HG03520 (cell line): ENCODE measurements around the gene LRTM1.

ENCODE experiments used
- ATAC-seq: cut with Tn5 transposase; IDR thresholded peaks from one replicate; pipeline ENCODE4 v1.9.1; 2021; ENCODE audit warnings: mild to moderate bottlenecking, moderate library complexity; ENCODE audit not compliant: unreplicated experiment

Gene LRTM1

DNA sequence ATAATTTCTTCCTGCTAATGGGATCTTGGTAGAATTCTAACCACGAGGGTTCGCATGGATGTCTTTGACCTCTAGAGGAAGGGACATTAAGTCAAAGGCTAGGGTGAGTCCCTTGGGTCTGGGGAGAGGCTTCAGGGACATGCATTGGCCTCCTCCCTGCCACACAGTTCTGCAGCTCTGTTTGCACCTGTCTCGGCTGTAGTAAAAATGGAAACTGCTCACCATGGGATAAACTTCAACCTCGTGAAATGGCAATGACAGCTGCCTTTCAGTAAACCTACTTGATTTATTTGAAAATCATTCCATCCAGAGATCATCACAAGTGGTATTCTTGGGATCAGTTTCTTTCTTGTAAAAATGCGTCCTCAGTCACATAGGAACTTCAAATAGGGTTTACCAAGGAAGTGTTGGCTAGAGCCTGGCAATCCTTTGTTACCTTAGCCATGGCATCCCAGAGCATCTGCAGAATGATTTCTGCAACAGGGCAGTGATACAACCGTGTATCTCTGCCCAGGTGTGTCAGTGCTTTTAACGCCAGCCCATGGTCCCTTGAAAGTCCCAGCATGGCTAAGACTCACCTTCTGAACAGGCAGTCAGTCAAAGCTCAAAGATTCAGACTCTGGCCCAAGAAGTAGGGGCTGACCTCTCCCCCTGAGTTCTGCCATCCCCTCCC lies 14.0 kb upstream of the LRTM1 start:
- ATAC-seq: no peak

GRCh38 chr3:54940971-54941370 lies 13.1 kb upstream of the LRTM1 start:
- no peak for ATAC-seq

DNA sequence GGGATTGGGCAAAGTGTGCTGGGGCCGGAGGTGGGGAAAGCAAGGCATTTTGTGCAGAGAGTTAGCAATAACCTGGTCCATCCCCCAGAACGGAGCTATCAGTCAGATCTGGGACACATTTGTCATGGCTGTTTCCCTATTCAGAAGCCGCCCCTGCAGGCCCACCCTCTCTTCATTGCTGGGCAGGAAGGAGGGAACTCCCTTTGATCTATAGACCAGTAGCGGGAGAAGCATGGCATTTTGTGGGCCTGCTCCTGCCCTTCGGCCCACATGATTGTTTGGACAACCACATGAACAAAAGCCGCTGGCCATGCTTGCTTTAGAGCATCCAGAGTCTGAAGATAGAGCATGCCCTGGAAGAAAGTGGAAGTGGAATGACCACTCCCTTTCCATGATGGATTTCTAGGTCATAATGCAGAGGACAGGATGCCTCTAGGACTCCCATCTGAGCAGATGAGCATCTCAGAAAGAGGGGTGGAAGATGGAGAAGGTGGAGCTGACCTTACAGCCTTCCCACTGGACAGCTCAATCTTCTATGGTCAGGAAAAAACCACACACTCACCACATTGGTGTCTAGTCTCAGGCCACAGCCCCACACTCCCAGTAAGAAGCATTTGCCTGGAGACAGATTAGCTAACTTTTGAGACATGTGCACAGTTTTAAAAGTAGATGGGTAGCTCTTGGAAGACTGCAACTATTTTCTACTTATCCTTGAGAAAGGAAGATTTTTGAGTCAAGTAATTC lies 11.9 kb upstream of the LRTM1 start:
- no peak for ATAC-seq

GRCh38 chr3:54936561-54936960 lies 8.7 kb upstream of the LRTM1 start:
- no peak for ATAC-seq

GRCh38 chr3:54935869-54936268 lies 8.0 kb upstream of the LRTM1 start:
- no peak for ATAC-seq

GRCh38 chr3:54932606-54933005 lies 4.7 kb upstream of the LRTM1 start:
- no peak for ATAC-seq

DNA sequence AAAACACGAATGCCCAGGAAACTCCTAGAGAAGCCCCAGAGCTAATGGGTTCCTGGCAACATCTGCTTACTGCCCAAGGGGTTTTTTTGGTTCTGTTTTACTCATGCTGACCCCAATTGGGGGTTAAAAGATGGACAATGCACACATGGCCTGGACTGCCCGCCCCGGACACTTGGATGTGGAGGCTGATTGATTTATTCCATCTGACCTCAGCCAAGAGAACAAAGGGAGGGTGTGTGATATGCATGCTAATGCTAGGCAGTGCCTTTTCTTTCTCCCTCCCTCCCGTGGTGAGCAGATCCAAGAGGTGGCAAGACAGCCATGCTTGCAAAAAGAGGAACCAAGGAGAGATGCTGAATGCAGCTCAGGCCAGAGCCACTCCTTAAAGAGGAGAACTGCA lies 3.3 kb upstream of the LRTM1 start:
- no peak for ATAC-seq

DNA sequence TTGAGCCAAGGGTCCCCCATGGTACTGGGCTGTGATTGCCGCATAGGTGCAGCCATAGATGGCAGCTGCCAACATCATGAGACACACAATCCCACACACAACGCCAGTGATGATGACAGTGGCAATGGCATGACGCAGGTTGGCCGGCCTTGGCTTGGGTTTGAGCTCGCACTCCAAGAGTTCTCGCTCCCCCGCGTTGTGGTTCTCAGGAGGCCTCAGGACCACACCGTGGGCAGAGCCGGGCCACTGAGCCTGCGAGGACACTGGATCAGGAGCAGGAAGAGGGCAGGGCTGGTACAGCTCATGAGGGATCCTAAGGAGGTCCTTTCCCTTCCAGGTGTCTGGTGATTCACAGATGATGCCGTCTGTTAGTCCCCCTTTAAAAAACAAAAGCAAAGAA lies 9.3 kb downstream of the LRTM1 start:
- no peak for ATAC-seq

- ATAC-seq: no peak
Observed at GRCh38 chr3:54917862-54918261, 10.0 kb downstream of the LRTM1 start.

GRCh38 chr3:54917174-54917573 lies 10.7 kb downstream of the LRTM1 start:
- no peak for ATAC-seq

GRCh38 chr3:54916732-54917131 lies 11.1 kb downstream of the LRTM1 start:
- ATAC-seq: no peak

DNA sequence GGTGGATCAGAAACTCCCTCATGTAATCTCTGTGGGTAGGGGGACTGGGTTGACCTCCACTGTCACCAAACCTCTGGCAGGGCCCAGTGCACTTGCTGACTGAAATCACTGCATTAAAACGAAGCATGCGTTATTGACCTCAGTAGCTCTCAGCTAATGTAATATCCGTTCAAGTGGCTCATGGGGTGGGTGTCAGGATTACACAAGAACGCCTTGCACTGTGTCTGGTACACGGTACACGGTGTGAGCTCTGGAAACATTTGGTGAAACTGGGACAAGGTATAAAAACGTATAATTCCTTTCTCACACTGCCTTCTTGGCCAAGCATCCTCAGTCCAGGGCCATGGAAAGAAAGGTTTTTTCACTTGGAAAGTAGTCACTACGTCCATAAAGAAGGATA lies 11.9 kb downstream of the LRTM1 start:
- no peak for ATAC-seq

- no peak for ATAC-seq
Observed at GRCh38 chr3:54915181-54915580, 12.7 kb downstream of the LRTM1 start.

DNA sequence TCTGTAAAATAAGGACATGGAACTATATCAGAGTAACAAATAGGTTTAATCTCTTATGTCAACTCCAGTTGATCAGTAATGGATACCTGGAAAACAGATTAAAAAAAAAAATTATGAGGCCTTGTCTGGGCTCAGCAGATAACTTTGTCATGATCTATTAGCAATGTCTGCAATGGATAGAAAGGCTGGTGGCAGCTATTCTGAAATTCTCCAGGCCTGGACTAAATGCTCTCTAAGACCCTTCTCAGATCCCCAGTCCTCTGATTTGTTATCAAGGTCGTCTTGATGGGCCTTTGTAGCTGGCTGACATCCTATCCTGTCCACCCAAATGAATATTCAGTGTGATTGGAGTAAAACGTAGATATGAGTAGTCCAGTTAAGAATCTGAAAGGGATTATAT lies 13.7 kb downstream of the LRTM1 start:
- no peak for ATAC-seq

- ATAC-seq: no peak
Observed at GRCh38 chr3:54909191-54909590, 18.7 kb downstream of the LRTM1 start.

GRCh38 chr3:54906763-54907162 lies 21.1 kb downstream of the LRTM1 start:
- ATAC-seq: no peak

DNA sequence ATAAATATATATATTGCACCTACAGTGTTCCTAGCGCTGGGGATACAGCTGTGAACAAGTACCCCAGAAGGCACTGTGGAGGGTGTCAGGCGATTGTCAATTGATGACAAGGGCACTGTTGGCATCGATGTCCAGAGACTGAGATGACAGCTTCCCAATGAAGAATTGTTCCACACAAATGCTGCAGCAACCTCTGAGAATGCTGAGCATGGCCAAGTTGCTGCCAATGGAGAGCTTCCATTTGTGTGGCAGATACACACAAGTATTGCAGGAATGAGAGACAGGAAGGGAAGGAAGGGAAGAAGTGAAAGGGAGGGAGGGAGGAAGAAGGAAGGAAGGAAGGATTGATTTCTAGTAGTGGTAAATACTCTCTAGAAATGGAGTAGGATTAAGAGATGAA lies 21.9 kb downstream of the LRTM1 start:
- no peak for ATAC-seq

GRCh38 chr3:54905261-54905888 lies 22.5 kb downstream of the LRTM1 start:
- no peak for ATAC-seq

DNA sequence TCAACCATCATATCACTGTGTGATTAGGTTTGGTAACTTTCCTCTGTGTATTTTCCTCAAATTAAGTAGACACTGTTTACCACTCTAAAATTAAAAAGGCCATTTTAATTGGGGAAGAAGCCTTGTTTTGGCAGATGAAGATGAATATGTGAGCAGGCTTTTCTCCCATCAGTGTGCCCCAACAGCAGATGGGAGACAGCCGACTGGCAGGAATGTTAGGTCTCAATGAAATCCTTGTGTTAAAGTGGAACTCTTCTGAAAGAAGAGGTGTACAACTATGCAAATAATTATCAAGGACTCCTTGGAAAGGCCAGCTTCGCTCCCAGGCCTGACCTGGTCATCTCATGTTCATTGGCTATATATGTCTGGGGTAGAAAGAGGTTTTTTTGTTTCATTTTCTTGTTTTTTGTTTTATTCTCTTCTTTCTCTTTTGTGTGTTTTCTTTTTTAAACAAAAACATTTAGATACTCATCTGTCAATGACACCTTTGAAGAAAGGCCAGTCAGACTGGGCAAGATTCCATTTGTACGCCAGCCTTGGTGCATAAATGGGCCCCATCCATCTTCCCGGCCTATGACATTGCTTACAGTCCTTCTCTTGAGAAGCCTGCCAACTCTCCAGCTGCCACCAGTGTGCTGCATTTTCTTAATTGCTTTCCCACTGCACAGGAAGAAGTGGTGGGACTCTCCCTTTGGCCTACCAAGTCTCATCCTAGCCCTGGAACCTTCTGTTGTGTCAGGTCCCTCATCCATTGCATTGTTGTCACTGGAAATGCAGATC lies 25.8 kb downstream of the LRTM1 start:
- ATAC-seq: no peak

GRCh38 chr3:54900838-54901591 lies 26.8 kb downstream of the LRTM1 start:
- no peak for ATAC-seq

DNA sequence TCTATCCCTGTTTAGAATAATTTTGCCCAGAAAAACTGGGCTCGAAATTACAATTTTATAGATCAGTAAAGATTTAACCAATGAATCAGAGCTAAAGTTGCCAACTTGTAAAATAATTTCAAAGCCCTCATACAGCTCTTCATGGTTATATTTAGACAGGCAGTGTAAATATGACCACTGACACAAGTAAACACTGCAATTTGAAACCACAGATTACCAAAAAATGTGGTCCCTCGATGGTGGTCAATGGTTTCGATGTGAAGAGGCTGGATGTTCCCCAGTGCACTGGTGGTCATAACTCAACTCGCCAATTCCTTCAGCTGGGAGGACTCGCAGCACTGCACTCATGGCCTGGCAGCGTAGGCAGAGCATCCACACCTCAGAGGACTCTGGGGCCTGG lies 28.6 kb downstream of the LRTM1 start:
- ATAC-seq: no peak
